Endodermal cell (in vitro differentiated cells): ENCODE data around the gene FBXO8. TPM values are rescaled to one million over a fixed set of nuclear protein-coding genes. Genes with fewer than 3 reads are reported as not detected.

ENCODE experiments used
- DNase-seq: peaks from one replicate; pipeline ENCODE4 v3.0.0-alpha.2; 2017
- H3K27ac ChIP-seq: 2 replicates; pipeline ENCODE4 v1.5.1; 2013; ENCODE audit warnings: mild to moderate bottlenecking, low read depth, low read length, moderate library complexity
- H3K27me3 ChIP-seq: 2 replicates; pipeline ENCODE4 v1.6.1; 2013; ENCODE audit warnings: mild to moderate bottlenecking, low read length, moderate library complexity; ENCODE audit not compliant: insufficient read depth, control insufficient read depth, poor library complexity, severe bottlenecking
- H3K36me3 ChIP-seq: 2 replicates; pipeline ENCODE4 v1.7.0; 2013; ENCODE audit warnings: mild to moderate bottlenecking, low read length, moderate library complexity; ENCODE audit not compliant: control insufficient read depth, insufficient read depth
- H3K4me1 ChIP-seq: one replicate; pipeline ENCODE4 v1.7.0; 2013; ENCODE audit warnings: low read length; ENCODE audit not compliant: control insufficient read depth, insufficient read depth
- H3K4me3 ChIP-seq: 2 replicates; pipeline ENCODE4 v1.5.1; 2013; ENCODE audit warnings: mild to moderate bottlenecking, low read length, moderate library complexity
- H3K9ac ChIP-seq: 2 replicates; pipeline ENCODE4 v1.6.1; 2013; ENCODE audit warnings: mild to moderate bottlenecking, low read length, moderate library complexity; ENCODE audit not compliant: poor library complexity, severe bottlenecking; ENCODE audit errors: extremely low read depth
- H3K9me3 ChIP-seq: 2 replicates; pipeline ENCODE4 v1.6.1; 2013; ENCODE audit warnings: mild to moderate bottlenecking, low read length, moderate library complexity; ENCODE audit not compliant: control insufficient read depth
- H3K27ac Mint-ChIP-seq: 2 replicates; pipeline ENCODE4 v1.8.0; 2020; ENCODE audit warnings: mixed read lengths
- H3K27me3 Mint-ChIP-seq: 2 replicates; pipeline ENCODE4 v1.8.0; 2021; ENCODE audit warnings: mild to moderate bottlenecking, mixed read lengths; ENCODE audit not compliant: insufficient read depth
- H3K36me3 Mint-ChIP-seq: 2 replicates; pipeline ENCODE4 v1.8.0; 2020; ENCODE audit warnings: low read depth, mixed read lengths
- H3K4me1 Mint-ChIP-seq: 2 replicates; pipeline ENCODE4 v1.8.0; 2020; ENCODE audit warnings: mixed read lengths
- H3K4me3 Mint-ChIP-seq: 2 replicates; pipeline ENCODE4 v1.8.0; 2020; ENCODE audit warnings: mild to moderate bottlenecking, moderate library complexity, mixed read lengths
- H3K9me3 Mint-ChIP-seq: 2 replicates; pipeline ENCODE4 v1.8.0; 2020; ENCODE audit warnings: mild to moderate bottlenecking, mixed read lengths
- CTCF ChIP-seq: fragments of 200-600 bp; sonication (generic); conservative IDR thresholded peaks from 2 replicates; pipeline ENCODE4 v1.5.0; 2021; ENCODE audit warnings: antibody characterized with exemption, mild to moderate bottlenecking
- WGBS, 2 experiments: methylation state at CpG; one replicate each; pipeline versions ENCODE4 v1.1.5 to v1.1.7; 2013; ENCODE audit warnings: missing lambda C conversion rate in 2 of 2, mixed read lengths in 1 of 2; ENCODE audit not compliant: insufficient coverage in 1 of 2, insufficient read length in 1 of 2; 5-methylcytosine and 5-hydroxymethylcytosine counted together
- total RNA-seq, 2 donors: library from RNA; stranded (reverse); fragmentation: NEBNext Ultra II Directional in 1 of 2; extraction: Animal tissue kit (Norgen Biotek cat#: 25700) in 1 of 2; gene quantifications; 2 replicates in 1 of 2; 3 replicates in 1 of 2; pipeline ENCODE4 v1.2.1, GENCODE V29; 2021

FBXO8 gene
- total RNA-seq, 2 donors from 2014 or later: 9.4 to 9.8 TPM

- Histone ChIP-seq H3K9ac (no peak overlapping the region), H3K4me1 (no peaks in the 10 kb centered on the region), H3K4me3 (no peak overlapping the region), H3K27me3 (peaks cover 32% of the 10 kb centered on the region), H3K9me3 (no peaks in the 10 kb centered on the region), H3K36me3 (no peaks in the 10 kb centered on the region), H3K27ac (no peak overlapping the region)
- no peaks in the 10 kb centered on the region for H3K36me3 Mint-ChIP-seq
- no peak for DNase-seq
- H3K4me3 Mint-ChIP-seq: no peak overlapping the region
- H3K27ac Mint-ChIP-seq: no peak overlapping the region
- WGBS, 2 experiments: 83 to 90% methylated on average over 2 of the region's 2 CpGs
- no peaks in the 10 kb centered on the region for H3K4me1 Mint-ChIP-seq
- H3K9me3 Mint-ChIP-seq: no peaks in the 10 kb centered on the region
- TF ChIP-seq CTCF: no peak
- peaks cover 24% of the 10 kb centered on the region for H3K27me3 Mint-ChIP-seq
Observed at GRCh38 chr4:174228988-174229387, 54.5 kb downstream of the FBXO8 start.

- H3K4me1 Mint-ChIP-seq: no peaks in the 10 kb centered on the region
- Histone ChIP-seq H3K27me3 (peaks cover 46% of the 10 kb centered on the region), H3K27ac (no peak overlapping the region), H3K36me3 (no peaks in the 10 kb centered on the region), H3K4me1 (no peaks in the 10 kb centered on the region), H3K9ac (no peak overlapping the region), H3K4me3 (no peak overlapping the region), H3K9me3 (no peaks in the 10 kb centered on the region)
- DNase-seq: no peak
- H3K9me3 Mint-ChIP-seq: no peaks in the 10 kb centered on the region
- 93 to 97% methylated on average over 6 to 9 of the region's 9 CpGs for WGBS, 2 experiments
- no peak for TF ChIP-seq CTCF
- no peaks in the 10 kb centered on the region for H3K36me3 Mint-ChIP-seq
- H3K27ac Mint-ChIP-seq: no peak overlapping the region
- peaks cover 37% of the 10 kb centered on the region for H3K27me3 Mint-ChIP-seq
- no peak overlapping the region for H3K4me3 Mint-ChIP-seq
Observed at GRCh38 chr4:174225349-174226049, 58.0 kb downstream of the FBXO8 start.

GRCh38 chr4:174224550-174224949 lies 58.9 kb downstream of the FBXO8 start:
- Mint-ChIP-seq H3K4me3 (no peak overlapping the region), H3K27me3 (peaks cover 44% of the 10 kb centered on the region), H3K9me3 (no peaks in the 10 kb centered on the region), H3K27ac (no peak overlapping the region), H3K4me1 (no peaks in the 10 kb centered on the region), H3K36me3 (no peaks in the 10 kb centered on the region)
- WGBS, 2 experiments: 80% methylated on average over 1 of the region's 1 CpG; no CpG with 5 or more reads in 1 of the 2 experiments
- no peak for DNase-seq
- Histone ChIP-seq H3K4me3 (no peak overlapping the region), H3K4me1 (no peaks in the 10 kb centered on the region), H3K27ac (no peak overlapping the region), H3K9me3 (no peaks in the 10 kb centered on the region), H3K27me3 (peaks cover 56% of the 10 kb centered on the region), H3K36me3 (no peaks in the 10 kb centered on the region), H3K9ac (no peak overlapping the region)
- no peak for TF ChIP-seq CTCF
